Heart right ventricle (tissue), 16 donors: ENCODE measurements around the gene DDOST. TPM values are rescaled to one million over a fixed set of nuclear protein-coding genes. Genes with fewer than 3 reads are reported as not detected.
A peak's percentile ranks its signal among the peaks of the same experiment; 100 is the strongest.

Source experiments
- ATAC-seq, 8 donors: fragments of 200-7000 bp; cut with Tn5 transposase; one replicate each; pipeline ENCODE4 v1.9.1; 2020; ENCODE audit warnings: mild to moderate bottlenecking in 8 of 8, moderate library complexity in 8 of 8, moderate number of reproducible peaks in 1 of 8
- DNase-seq, 2 donors: peaks; one replicate each; pipeline ENCODE4 v3.0.0-alpha.2; 2020
- H3K27ac ChIP-seq, 10 donors: fragments of 200-600 bp; sonication (generic) in 2 of 10; one replicate each; pipeline versions ENCODE4 v1.5.0 to v1.8.0; 2020 to 2022; ENCODE audit warnings: mild to moderate bottlenecking in 3 of 10
- H3K27me3 ChIP-seq, 7 donors: fragments of 200-600 bp; one replicate each; pipeline ENCODE4 v1.8.0; 2021 to 2022; ENCODE audit warnings: mild to moderate bottlenecking in 2 of 7
- H3K36me3 ChIP-seq, 9 donors: fragments of 200-600 bp; sonication (generic) in 1 of 9; one replicate each; pipeline versions ENCODE4 v1.5.0 to v1.8.0; 2020 to 2022; ENCODE audit warnings: mild to moderate bottlenecking in 2 of 9
- H3K4me1 ChIP-seq, 9 donors: fragments of 200-600 bp; sonication (generic) in 1 of 9; one replicate each; pipeline versions ENCODE4 v1.5.0 to v1.8.0; 2020 to 2022; ENCODE audit warnings: mild to moderate bottlenecking in 4 of 9
- H3K4me3 ChIP-seq, 10 donors: fragments of 200-600 bp; sonication (generic) in 2 of 10; one replicate each; pipeline versions ENCODE4 v1.5.0 to v1.8.0; 2020 to 2022; ENCODE audit warnings: mild to moderate bottlenecking in 7 of 10, moderate library complexity in 2 of 10
- H3K9me3 ChIP-seq, 11 donors: fragments of 200-600 bp in 10 of 11; sonication (generic) in 2 of 11; one replicate each; pipeline versions ENCODE4 v1.5.0 to v1.8.0; 2013 to 2022; ENCODE audit warnings: mild to moderate bottlenecking in 2 of 11, control low read depth in 1 of 11, moderate library complexity in 1 of 11
- whole genome bisulfite sequencing, 2 donors: extraction: QIAGEN DNeasy Blood & Tissue Kit; methylation state at CpG; one replicate each; pipeline ENCODE4 v1.1.7; 2013; ENCODE audit warnings: inconsistent platforms in 1 of 2; 5-methylcytosine and 5-hydroxymethylcytosine counted together
- intact Hi-C, 10 donors: fragments of 100-400 bp; cut with DNase I; formaldehyde crosslinking; loops; one replicate each; pipeline versions ENCODE4 v1.11.1 to v1.14.2; 2022
- polyA plus RNA-seq, 2 donors: library from polyadenylated mRNA; stranded (reverse); fragments of 200-250 nt; gene quantifications; one replicate each; pipeline ENCODE4 v1.2.3, GENCODE V29; 2013
- total RNA-seq, 10 donors: library from RNA; stranded (reverse); fragmentation: NEBNext Ultra II Directional in 3 of 10; extraction: Animal tissue kit (Norgen Biotek cat#: 25700) in 3 of 10; gene quantifications; one replicate each; pipeline versions ENCODE4 v1.2.1 to v1.2.4, GENCODE V29; 2021 to 2023
- TF ChIP-seq, protein P1 (sequence below), 9 donors: fragments of 200-600 bp; sonication (generic) in 2 of 9; IDR thresholded peaks; one replicate each; pipeline versions ENCODE4 v1.5.0 to v1.8.0; 2021 to 2022; ENCODE audit warnings: antibody characterized with exemption in 9 of 9, mild to moderate bottlenecking in 5 of 9, moderate library complexity in 1 of 9
- donor health status: Arrhythmogenic right ventricular cardiomyopathy.
- donor health status: ischemic (EF 13 %, LVEDD 7.1; RV severe dilation, severe dysfunction).
- donor health status: healthy with polysubstance abuse.
- donor health status: DM: no; HTN: yes; CAD: no.
- donor health status: DM: no; HTN: no; CAD: no.
- donor health status: ischemic (EF 25% LVEDD 6.9; RV normal size, moderate dysfunction).
- donor health status: ischemic (EF 25% LVEDD 5.7; RV mildly dilated, moderate dysfunction).
- donor health status: healthy.
- donor health status: DM: yes; HTN: yes; CAD: no.
- donor health status: Ischemic cardiomyopathy.
- donor health status: ischemic (EF 35%, LVEDD 5.7; RV mildly dilated, moderate dysfunction).
- donor health status: nonischemic (EF 11% LVEDD 7.7; RV severe dilation, severe dysfunction).
- donor health status: DM: yes; HTN: yes; CAD: no.
- donor health status: PGD.
- donor health status: ischemic (EF 29% LVEDD 5.4; RV normal size, mild dysfunction).
- donor health status: nonischemic (EF 23%, LVEDD 6.1; RV moderate dilation, normal function).

DDOST gene
- total and polyA plus RNA-seq, 12 donors = 98.8 to 222 (median 124) TPM

DNA sequence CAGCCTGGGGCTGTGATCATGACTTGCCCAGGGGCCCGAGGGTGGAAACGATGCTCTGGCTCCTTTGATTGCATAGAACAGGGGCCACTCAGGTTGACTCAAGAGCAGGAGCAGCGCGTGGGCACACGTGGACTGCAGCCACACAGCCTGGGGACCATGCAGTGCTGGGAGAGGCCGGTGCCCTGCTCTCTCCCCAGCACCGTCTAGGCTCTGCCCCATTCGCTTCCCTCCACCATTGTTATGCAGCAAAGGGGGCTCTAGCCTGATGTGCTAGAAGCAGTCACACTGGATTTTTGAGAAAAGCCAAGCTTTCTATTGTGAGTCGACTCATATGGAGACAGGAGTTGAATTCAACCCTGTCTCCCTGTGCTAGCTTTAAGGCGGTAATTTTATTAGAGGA, 19.2 kb downstream of the DDOST start:
- Histone ChIP-seq H3K4me3 (no peak overlapping the region), H3K27ac (no peak overlapping the region), H3K36me3 (peaks cover 0 to 100% (median 63%) of the 10 kb centered on the region in 9 donors), H3K27me3 (no peaks in the 10 kb centered on the region), H3K9me3 (no peaks in the 10 kb centered on the region), H3K4me1 (peaks cover 0 to 9% (median 0%) of the 10 kb centered on the region in 9 donors)
- no peak for DNase-seq
- WGBS, 2 donors = 84 to 86% methylated on average over 10 of the region's 10 CpGs
- TF ChIP-seq, protein P1, sequence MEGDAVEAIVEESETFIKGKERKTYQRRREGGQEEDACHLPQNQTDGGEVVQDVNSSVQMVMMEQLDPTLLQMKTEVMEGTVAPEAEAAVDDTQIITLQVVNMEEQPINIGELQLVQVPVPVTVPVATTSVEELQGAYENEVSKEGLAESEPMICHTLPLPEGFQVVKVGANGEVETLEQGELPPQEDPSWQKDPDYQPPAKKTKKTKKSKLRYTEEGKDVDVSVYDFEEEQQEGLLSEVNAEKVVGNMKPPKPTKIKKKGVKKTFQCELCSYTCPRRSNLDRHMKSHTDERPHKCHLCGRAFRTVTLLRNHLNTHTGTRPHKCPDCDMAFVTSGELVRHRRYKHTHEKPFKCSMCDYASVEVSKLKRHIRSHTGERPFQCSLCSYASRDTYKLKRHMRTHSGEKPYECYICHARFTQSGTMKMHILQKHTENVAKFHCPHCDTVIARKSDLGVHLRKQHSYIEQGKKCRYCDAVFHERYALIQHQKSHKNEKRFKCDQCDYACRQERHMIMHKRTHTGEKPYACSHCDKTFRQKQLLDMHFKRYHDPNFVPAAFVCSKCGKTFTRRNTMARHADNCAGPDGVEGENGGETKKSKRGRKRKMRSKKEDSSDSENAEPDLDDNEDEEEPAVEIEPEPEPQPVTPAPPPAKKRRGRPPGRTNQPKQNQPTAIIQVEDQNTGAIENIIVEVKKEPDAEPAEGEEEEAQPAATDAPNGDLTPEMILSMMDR (IDR thresholded peaks at IDR 0.05) = no peak
- intact Hi-C loops = loop anchor here in 6 of 10 donors (2.0 to 5.0 kb wide), 5 partner anchors 65 to 119 kb away; no protein-coding TSS in a partner anchor
- no peak for ATAC-seq

DNA sequence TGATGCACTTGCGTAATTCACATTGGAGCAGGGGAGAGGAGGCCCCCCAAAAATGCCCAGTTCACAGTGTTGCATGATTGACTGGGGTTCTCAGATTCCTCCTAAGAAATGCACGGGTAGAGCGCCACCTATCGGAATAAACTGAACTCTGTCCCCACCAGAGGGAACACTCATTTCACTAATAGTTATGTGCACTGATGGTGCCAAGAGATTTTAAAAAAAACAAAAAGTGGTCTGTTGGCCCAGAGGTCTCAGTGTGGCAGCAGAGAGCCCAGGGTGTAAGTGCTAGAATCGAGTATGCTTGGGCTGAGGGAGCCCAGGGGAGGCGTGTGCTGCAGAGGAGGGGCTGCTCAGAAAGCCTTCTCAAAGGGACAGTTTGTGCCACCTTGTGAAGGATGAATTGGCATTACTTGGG, 21.0 kb downstream of the DDOST start:
- TF ChIP-seq, protein P1 (IDR thresholded peaks at IDR 0.05) = peak; percentile 74 to 87 (median 83)
- peaks cover 2 to 25% (median 11%) of the 10 kb centered on the region in 9 donors for H3K4me1 ChIP-seq
- intact Hi-C loops = loop anchor here in 6 of 10 donors (2.0 to 5.0 kb wide), 5 partner anchors 63 to 117 kb away; no protein-coding TSS in a partner anchor
- WGBS, 2 donors = 33 to 34% methylated on average over 6 of the region's 6 CpGs
- no peaks in the 10 kb centered on the region for H3K27me3 ChIP-seq
- ATAC-seq (peak in 7 of 8 donors; percentile 39 to 69 (median 63)), DNase-seq (peak in 1 of 2 donors; percentile 37)
- H3K4me3 ChIP-seq = no peak overlapping the region
- H3K27ac ChIP-seq = no peak overlapping the region
- H3K36me3 ChIP-seq = peaks cover 0 to 92% (median 53%) of the 10 kb centered on the region in 9 donors
- H3K9me3 ChIP-seq = no peaks in the 10 kb centered on the region

DNA sequence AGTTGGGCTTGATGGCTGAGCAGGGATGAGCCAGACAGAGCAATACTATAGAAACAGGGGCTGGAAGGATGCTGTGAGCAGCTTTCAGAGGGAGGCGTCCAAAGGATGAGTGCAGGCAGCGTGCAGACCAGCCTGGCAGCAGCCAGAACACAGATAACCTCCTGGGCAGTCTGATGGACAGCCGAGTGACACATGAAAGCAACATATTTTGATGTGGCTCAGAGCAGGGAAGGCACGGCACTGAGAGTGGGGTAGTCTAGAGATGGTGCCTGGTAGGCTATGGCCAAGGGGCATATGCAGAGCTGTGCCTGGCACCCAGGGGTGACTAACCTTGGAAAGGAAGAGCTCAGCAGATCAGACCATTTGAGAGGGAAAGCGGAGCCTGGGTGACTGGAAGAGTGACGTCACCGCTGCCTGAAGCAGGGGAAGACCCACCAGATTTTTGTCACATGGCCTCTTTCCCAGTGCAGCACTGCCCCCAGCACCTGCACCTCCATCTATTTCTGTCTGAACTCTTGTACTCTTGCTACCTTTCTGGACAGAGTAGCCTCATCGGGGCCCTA, 24.3 kb downstream of the DDOST start:
- intact Hi-C loops = loop anchor here in 1 of 10 donors (2.0 kb wide), 1 partner anchor 114 kb away; no protein-coding TSS in a partner anchor
- TF ChIP-seq, protein P1 (IDR thresholded peaks at IDR 0.05) = no peak
- no peaks in the 10 kb centered on the region for H3K9me3 ChIP-seq
- peaks cover 0 to 59% (median 27%) of the 10 kb centered on the region in 9 donors for H3K36me3 ChIP-seq
- H3K27ac ChIP-seq = no peak overlapping the region
- no peak overlapping the region for H3K4me3 ChIP-seq
- H3K4me1 ChIP-seq = peaks cover 2 to 43% (median 27%) of the 10 kb centered on the region in 9 donors
- H3K27me3 ChIP-seq = no peaks in the 10 kb centered on the region
- no peak for ATAC-seq
- 75 to 79% methylated on average over 8 of the region's 8 CpGs for WGBS, 2 donors
- no peak for DNase-seq

DNA sequence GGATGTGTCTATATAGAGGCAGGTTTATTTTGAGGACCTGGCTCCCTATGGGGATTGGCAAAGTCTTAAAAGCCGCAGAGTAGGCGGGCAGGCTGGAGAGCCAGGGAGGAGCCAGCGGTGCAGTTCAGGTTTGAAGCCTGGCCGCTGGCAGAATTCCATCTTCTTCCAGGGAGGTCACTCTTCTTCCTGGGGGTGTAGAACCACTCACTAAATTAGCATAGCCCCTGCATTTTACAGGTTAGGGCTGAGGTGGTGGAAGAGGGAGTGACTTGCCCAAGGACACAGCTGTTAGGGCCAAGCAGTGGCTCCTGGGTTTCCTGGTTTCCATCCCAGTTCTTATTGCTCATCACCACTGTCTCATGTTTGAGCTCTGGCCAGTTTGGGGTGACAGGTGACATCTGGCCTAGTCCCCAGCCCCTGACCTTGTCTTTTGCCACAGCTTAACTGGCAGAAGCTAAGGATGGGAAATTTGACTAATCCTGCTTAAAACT, 26.5 kb downstream of the DDOST start:
- intact Hi-C loops = loop anchor here in 7 of 10 donors (5.0 kb wide), 3 partner anchors 47 to 112 kb away; partner anchors contain the start of gene CDA (in 1 of the 7)
- TF ChIP-seq, protein P1 (IDR thresholded peaks at IDR 0.05) = no peak
- Histone ChIP-seq H3K4me1 (peaks cover 2 to 40% (median 27%) of the 10 kb centered on the region in 9 donors), H3K9me3 (no peaks in the 10 kb centered on the region), H3K27me3 (peaks cover 0 to 3% (median 0%) of the 10 kb centered on the region in 7 donors), H3K27ac (peak overlapping the region in 8 of 10 donors; percentile 95 to 98 (median 98)), H3K4me3 (peak overlapping the region; percentile 89 to 100 (median 96)), H3K36me3 (peaks cover 0 to 37% (median 18%) of the 10 kb centered on the region in 9 donors)
- peak; percentile 41 to 44 for DNase-seq
- 8 to 13% methylated on average over 4 of the region's 4 CpGs for WGBS, 2 donors
- peak; percentile 14 to 81 (median 63) for ATAC-seq
